Sigmoid colon (tissue), 4 donors: ENCODE measurements around the gene MEMO1.

Experiments
- EP300 ChIP-seq, 4 donors: sonication (generic); formaldehyde crosslinking; IDR thresholded peaks; one replicate each; pipeline ENCODE4 v1.6.1; 2017; ENCODE audit warnings: antibody characterized with exemption in 4 of 4
- POLR2A ChIP-seq, 2 donors: fragments of 450-650 bp; IDR thresholded peaks; one replicate each; pipeline ENCODE4 v1.6.1; 2016; ENCODE audit warnings: antibody characterized with exemption in 2 of 2, mild to moderate bottlenecking in 2 of 2, moderate library complexity in 2 of 2
- POLR2AphosphoS5 ChIP-seq, 4 donors: sonication (generic); formaldehyde crosslinking; IDR thresholded peaks; one replicate each; pipeline ENCODE4 v1.6.1; 2017; ENCODE audit warnings: antibody characterized with exemption in 4 of 4
- TF ChIP-seq, protein P1 (sequence below), 4 experiments: fragments of 450-650 bp in 3 of 4; fragments of 200-600 bp in 1 of 4; IDR thresholded peaks; one replicate each; pipeline ENCODE4 v1.5.1; 2016 to 2019; ENCODE audit warnings: antibody characterized with exemption in 4 of 4, mild to moderate bottlenecking in 3 of 4, moderate library complexity in 2 of 4

DNA sequence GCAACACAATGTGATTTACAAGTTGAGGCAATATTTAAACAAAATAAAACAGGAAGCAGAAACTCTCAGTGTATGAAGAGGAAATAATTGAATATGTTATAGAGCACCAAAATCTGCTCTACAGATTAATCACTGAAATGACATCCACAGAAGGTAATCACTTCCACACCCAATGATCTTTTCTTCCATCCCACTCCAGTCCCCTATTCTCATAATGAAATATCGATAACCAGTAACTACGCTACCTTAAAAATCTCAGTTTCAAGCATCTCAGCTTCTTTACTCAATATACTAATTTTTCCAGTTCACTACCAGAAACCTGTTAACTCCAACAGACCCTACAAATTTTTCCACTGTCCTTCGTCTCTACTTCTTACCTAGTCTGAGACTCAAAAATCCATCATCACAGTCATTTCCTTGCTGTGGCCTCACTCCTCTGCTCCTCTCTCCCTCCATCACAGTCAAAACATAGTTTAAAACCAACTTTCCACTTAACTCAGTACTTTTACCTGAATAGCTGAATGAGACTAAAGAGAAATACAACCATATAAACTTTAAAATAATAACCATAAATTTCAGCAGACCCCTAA lies 67.1 kb downstream of the MEMO1 start:
- TF ChIP-seq, protein P1, sequence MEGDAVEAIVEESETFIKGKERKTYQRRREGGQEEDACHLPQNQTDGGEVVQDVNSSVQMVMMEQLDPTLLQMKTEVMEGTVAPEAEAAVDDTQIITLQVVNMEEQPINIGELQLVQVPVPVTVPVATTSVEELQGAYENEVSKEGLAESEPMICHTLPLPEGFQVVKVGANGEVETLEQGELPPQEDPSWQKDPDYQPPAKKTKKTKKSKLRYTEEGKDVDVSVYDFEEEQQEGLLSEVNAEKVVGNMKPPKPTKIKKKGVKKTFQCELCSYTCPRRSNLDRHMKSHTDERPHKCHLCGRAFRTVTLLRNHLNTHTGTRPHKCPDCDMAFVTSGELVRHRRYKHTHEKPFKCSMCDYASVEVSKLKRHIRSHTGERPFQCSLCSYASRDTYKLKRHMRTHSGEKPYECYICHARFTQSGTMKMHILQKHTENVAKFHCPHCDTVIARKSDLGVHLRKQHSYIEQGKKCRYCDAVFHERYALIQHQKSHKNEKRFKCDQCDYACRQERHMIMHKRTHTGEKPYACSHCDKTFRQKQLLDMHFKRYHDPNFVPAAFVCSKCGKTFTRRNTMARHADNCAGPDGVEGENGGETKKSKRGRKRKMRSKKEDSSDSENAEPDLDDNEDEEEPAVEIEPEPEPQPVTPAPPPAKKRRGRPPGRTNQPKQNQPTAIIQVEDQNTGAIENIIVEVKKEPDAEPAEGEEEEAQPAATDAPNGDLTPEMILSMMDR (IDR thresholded peaks at IDR 0.05), result no peak
- TF ChIP-seq POLR2AphosphoS5 (IDR thresholded peaks at IDR 0.05), result no peak
- no peak for TF ChIP-seq EP300 (IDR thresholded peaks at IDR 0.05)
- no peak for TF ChIP-seq POLR2A (IDR thresholded peaks at IDR 0.05)
